GM18505 (cell line): ENCODE results near the gene GPR137B.

Experiments
- ATAC-seq: cut with Tn5 transposase; IDR thresholded peaks from one replicate; pipeline ENCODE4 v1.9.1; 2021; ENCODE audit not compliant: unreplicated experiment
- POLR2A ChIP-seq: IDR thresholded peaks from 4 replicates; pipeline ENCODE4 v1.6.1; 2011; ENCODE audit warnings: borderline replicate concordance; ENCODE audit not compliant: insufficient read depth, insufficient read length; ENCODE audit errors: extremely low read depth

The GPR137B gene

DNA sequence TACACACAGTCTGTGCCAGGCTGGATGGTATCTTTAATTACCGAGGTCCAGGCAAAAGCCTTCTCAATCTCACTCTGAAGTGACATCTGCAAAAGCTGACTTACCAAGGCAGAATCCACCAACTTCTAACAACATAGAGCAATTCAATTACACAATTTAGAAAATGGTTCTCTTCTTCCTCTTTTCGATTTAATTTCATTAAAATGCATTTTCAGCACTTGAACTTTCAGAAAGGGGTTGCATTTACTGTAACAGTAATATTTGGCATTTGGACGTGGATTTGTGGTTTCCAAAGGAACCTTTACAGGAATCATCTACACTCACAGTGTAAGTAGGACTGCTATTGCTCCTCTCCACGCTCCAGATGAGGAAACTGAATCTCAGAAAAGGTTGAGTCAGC is 86.1 kb downstream of the GPR137B start:
- ATAC-seq = no peak
- no peak for TF ChIP-seq POLR2A

DNA sequence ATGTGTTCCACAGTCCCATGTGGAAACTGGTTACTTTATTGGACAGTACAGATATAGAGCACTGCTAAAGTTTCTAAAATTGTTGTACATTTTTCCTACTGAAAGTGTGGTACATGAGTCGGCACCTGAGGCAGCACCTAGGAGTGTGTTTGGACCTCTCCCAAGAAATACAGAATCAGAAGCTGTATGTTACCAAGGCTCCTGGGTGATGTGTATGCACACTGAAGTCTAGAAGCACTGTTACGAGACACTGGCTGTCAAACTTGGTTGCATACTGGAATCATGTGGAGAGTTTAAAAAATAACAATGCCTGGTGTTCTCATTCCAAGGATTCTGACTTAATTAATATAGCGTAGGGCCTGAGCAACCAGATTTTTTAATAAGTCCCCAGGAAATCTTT is 92.8 kb downstream of the GPR137B start:
- no peak for TF ChIP-seq POLR2A

DNA sequence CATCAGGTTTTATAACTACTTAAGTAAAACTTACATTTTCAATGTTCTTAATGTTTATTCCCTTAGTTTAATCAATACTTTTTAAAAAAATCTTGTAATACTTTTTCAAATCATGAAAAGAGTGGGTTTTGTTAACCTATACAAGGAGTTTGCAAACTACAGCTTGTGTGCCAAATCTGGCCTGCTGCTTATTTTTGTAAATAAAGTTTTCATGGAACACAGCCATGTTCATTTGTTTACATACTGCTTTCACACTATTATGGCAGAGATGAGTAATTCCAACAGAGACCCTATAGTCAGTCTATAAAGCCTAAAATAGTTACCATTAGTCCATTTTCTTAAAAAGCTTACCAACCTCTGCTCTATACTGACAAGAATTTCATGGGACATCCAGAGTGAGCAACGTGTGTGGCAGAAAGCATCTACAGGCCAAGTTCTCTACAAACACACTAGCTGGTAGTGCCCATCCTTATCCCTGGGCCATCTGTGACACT is 96.8 kb downstream of the GPR137B start:
- no peak for TF ChIP-seq POLR2A
- no peak for ATAC-seq

More for the DNA sequence above, 92.8 kb downstream of the GPR137B start:
- ATAC-seq = no peak

DNA sequence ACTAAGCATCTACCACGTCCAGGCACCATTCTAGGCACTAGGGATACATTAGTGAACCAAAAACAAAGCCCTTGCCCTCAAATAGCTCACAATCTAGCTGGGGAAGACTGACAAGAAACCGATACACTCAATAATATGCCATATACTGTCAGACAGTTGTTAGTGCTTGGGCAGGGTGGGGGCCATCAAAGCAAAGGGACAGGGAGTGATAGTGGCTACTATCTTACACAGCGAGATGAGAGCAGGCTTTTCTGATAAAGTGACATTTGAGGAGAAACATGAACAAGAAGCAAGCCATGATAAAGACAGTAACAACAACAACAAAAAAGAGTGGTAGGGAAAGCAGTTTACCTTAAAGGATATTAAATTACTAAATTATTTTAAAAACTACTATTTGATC is 98.3 kb downstream of the GPR137B start:
- TF ChIP-seq POLR2A = no peak
- no peak for ATAC-seq

DNA sequence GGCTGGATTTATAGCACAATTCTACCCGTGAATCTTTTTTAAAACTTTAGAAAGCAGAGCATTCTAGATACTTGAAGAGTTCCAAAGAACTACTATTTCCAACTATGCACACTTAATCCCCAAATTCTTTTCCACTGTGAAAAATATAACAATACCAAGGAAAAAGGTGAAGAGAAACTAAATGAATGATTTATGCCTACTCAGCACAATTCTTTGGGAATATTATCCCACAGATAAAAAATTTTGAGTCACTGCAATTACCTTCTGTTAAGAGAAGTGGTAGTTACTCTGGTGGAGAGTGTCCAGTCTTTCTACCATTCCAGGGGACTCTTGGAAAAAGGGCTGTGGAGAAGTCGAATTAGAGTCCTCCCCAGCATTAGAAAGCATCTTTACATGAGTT is 100.2 kb downstream of the GPR137B start:
- ATAC-seq = no peak
- no peak for TF ChIP-seq POLR2A

DNA sequence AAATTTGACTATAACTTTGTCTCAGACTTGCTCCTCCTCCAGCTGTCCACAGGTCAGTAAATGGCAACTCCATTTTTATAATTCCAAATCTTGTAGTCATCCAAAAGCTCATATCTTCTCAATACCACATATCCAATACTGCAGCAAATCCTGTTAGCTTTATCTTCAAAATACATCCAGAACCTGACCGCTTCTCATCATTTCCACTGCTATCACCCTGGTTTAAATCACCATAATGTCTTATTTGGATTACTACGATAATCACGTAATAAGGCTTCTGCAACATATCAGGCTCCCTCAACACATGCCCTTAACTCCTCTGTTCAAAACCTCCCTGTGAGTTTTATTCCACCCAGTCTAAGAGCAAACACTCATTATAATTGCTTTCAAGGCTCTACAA is 104.9 kb downstream of the GPR137B start:
- no peak for ATAC-seq
- no peak for TF ChIP-seq POLR2A

DNA sequence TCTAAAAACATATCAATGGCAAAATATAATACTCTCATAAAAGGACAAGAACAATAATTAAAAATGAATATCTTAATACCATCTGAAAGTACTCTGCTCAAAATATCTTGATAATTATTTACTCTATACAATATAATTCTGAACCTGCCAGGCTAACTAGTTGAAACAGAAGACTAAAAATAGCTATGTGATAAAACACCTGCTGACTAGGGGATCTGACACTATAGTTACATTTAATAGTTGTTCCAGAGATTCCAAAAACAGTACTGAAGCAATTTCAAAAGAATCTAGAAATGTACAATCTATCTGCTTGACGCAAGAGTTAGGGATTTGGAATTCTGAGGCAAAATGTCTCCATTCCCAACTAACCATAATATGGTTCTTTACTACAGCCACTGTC is 109.2 kb downstream of the GPR137B start:
- no peak for TF ChIP-seq POLR2A
- ATAC-seq = no peak

DNA sequence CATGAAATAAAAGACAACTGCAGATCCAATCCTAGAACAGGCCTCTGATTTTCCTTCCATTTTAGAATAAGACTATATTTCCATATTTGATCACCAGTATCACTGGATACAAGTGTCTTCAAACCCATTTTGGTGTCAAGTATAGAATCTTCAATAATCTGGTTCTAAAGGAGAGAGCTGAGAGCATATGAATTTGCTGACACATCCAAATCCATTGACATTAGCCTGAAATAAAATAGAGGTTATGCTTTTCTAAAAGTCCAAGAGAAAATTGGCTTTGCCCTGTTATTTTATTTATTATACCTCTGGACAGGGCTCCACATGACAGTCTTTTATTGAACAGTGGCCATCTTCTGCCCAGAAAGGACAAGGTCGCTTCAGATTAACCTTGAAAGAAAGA is 110.8 kb downstream of the GPR137B start:
- no peak for TF ChIP-seq POLR2A
- ATAC-seq = no peak

DNA sequence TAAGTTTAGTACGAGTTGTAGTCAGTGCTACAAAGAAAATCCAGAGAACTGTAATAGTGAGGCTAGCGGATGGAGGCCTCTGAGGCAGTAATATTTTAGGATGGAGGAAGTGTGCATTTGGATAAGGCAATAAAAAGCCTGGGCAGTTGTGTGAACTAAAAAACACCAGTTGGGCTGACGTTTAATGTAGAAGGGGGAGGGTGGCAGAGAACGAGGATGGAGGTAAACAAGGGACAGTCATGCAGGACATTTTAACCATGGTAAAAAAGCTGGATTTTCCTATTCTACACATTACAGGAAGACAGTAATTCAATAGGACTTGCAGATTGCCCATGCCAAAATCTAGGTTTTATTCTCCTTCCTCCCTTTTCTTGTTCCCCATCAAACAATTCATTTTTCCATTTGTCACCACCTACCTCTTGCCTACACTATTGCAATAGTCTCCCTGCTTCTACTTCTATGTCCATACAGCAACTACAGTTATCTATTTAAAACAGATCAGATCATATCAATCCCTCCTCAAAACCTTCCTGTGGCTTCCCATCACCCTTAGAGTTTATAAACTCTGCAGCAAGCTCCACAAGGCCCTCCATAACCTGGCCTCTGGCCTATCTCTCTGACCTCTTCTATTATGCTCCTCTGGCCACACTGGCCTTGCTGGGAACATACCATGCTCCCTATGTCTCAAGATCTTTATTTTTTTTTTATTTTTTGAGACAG is 111.7 kb downstream of the GPR137B start:
- no peak for TF ChIP-seq POLR2A
- ATAC-seq = no peak

DNA sequence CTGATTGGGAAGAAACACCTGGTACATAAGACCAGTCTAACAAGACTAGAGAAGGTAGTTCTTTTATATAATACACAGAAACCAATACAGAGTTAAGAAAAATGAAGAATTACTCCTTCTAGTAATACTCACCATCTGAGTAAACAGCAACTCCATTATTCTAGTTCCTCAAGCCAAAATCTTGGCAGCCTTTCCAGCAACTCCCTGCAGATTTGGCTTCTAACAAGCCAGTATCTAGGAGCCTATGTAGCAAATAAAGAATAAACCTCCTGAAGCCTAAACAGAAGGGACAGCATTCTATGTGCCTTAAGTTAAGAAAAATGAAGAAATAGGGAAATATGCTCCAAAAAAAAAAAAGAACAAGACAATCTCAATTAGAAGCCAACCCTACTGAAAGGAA is 114.9 kb downstream of the GPR137B start:
- TF ChIP-seq POLR2A = no peak
- ATAC-seq = no peak

DNA sequence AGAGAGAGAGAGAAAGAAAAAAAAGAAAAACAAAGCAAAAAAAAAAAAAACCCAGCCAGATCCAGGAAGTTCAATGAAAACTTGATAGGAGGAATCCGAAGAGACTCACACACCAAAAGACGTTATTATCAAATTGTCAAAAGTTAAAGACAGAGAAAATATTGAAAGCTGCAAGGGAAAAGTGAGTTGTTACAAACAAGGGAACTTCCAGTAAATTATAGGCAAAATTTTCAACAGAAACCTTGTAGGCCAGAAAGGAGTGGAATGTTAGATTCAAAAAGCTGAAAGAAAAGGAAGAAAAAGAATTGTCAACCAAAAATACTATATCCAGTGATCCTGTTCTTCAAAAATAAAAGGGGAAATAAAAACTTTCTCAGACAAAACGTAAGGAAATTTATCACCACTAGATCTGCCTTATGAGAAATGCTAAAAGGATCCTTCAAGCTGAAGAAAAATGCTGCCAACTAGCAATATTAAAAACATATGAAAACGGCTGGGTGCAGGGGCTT is 115.8 kb downstream of the GPR137B start:
- TF ChIP-seq POLR2A = no peak

More for the DNA sequence above, 115.8 kb downstream of the GPR137B start:
- no peak for ATAC-seq
